ENCODE results near the gene PNISR. TPM values are rescaled to one million over a fixed set of nuclear protein-coding genes. Genes with fewer than 3 reads are reported as not detected.

PNISR gene
- total RNA-seq, 2 experiments from 2014 or later: 163 to 176 TPM

- DNase-seq (ENCODE audit: low spot score): no peak
- H3K9me2 ChIP-seq (ENCODE audit: insufficient read depth, low read length): no peaks in the 10 kb centered on the region
- ChIA-PET CTCF (ENCODE audit: unreplicated experiment) (no interaction called here), POLR2A (interaction anchor here (0.6 to 2.8 kb wide), 3 partner anchors 26 to 303 kb away, joined by 3 to 11 read pairs (median 3); partner anchors contain the start of gene COQ3)
- H3K36me3 ChIP-seq (ENCODE audit: insufficient read depth, low read length): peaks cover 16% of the 10 kb centered on the region; the same call in 1 of the 2 replicates
- H3K4me2 ChIP-seq (ENCODE audit: low read length): no peak overlapping the region
- H3K27ac ChIP-seq (ENCODE audit: low read depth, low read length, poor library complexity, severe bottlenecking): no peak overlapping the region
- no TSS peak for BruUV-seq (replicated peaks)
- peaks cover under 1% of the 10 kb centered on the region for H3K4me1 ChIP-seq (ENCODE audit: insufficient read depth, low read length, poor library complexity, severe bottlenecking)
- no peaks in the 10 kb centered on the region for H3K9me3 ChIP-seq (ENCODE audit: low read length)
- TF ChIP-seq EZH2phosphoT487 (IDR thresholded peaks at IDR 0.05; ENCODE audit: borderline replicate concordance, low read depth, low read length): no peak
- peaks cover 2% of the 10 kb centered on the region; the same call in 1 of the 2 replicates for H3K79me2 ChIP-seq (ENCODE audit: insufficient read depth, low read depth, low read length)
- H3K4me3 ChIP-seq (ENCODE audit: low read depth, low read length, poor library complexity, severe bottlenecking): no peak overlapping the region
- no peak overlapping the region for H2AFZ ChIP-seq (ENCODE audit: low read length)
- intact Hi-C loops (cut with micrococcal nuclease; ENCODE audit: unreplicated experiment): no loop called here
- H4K20me1 ChIP-seq (ENCODE audit: insufficient read depth, low read length): no peaks in the 10 kb centered on the region
Observed at GRCh38 chr6:99432877-99433276, 7.8 kb upstream of the PNISR start.

- no TSS peak for BruUV-seq (replicated peaks)
- peaks cover 20% of the 10 kb centered on the region; the same call in 1 of the 2 replicates for H3K36me3 ChIP-seq (ENCODE audit: insufficient read depth, low read length)
- peaks cover 12% of the 10 kb centered on the region; the same call in 1 of the 2 replicates for H3K79me2 ChIP-seq (ENCODE audit: insufficient read depth, low read depth, low read length)
- no peak overlapping the region for H2AFZ ChIP-seq (ENCODE audit: low read length)
- intact Hi-C loops (cut with micrococcal nuclease; ENCODE audit: unreplicated experiment): no loop called here
- H3K27ac ChIP-seq (ENCODE audit: low read depth, low read length, poor library complexity, severe bottlenecking): no peak overlapping the region
- DNase-seq (ENCODE audit: low spot score): no peak
- TF ChIP-seq EZH2phosphoT487 (IDR thresholded peaks at IDR 0.05; ENCODE audit: borderline replicate concordance, low read depth, low read length): no peak
- no peak for TF ChIP-seq CTCF (conservative IDR thresholded peaks at IDR 0.05; ENCODE audit: low read length)
- POLR2A ChIA-PET: interaction anchor here (0.6 to 2.8 kb wide), 6 partner anchors 18 to 116 kb away, joined by 3 to 11 read pairs (median 3); partner anchors contain the start of gene COQ3
- H3K9me2 ChIP-seq (ENCODE audit: insufficient read depth, low read length): no peaks in the 10 kb centered on the region
- H3K4me2 ChIP-seq (ENCODE audit: low read length): no peak overlapping the region
- no peaks in the 10 kb centered on the region for H4K20me1 ChIP-seq (ENCODE audit: insufficient read depth, low read length)
- peaks cover 10% of the 10 kb centered on the region for H3K4me1 ChIP-seq (ENCODE audit: insufficient read depth, low read length, poor library complexity, severe bottlenecking)
- no peaks in the 10 kb centered on the region for H3K9me3 ChIP-seq (ENCODE audit: low read length)
- CTCF ChIA-PET (ENCODE audit: unreplicated experiment): no interaction called here
- H3K4me3 ChIP-seq (ENCODE audit: low read depth, low read length, poor library complexity, severe bottlenecking): no peak overlapping the region
Observed at GRCh38 chr6:99431901-99432300, 6.8 kb upstream of the PNISR start.

- H3K36me3 ChIP-seq (ENCODE audit: insufficient read depth, low read length): peaks cover 32% of the 10 kb centered on the region
- H3K79me2 ChIP-seq (ENCODE audit: insufficient read depth, low read depth, low read length): peaks cover 43% of the 10 kb centered on the region
- H3K9me3 ChIP-seq (ENCODE audit: low read length): no peaks in the 10 kb centered on the region
- H3K9me2 ChIP-seq (ENCODE audit: insufficient read depth, low read length): no peaks in the 10 kb centered on the region
- peaks cover 31% of the 10 kb centered on the region for H3K4me1 ChIP-seq (ENCODE audit: insufficient read depth, low read length, poor library complexity, severe bottlenecking)
- no peak overlapping the region for H2AFZ ChIP-seq (ENCODE audit: low read length)
- TF ChIP-seq CTCF (conservative IDR thresholded peaks at IDR 0.05; ENCODE audit: low read length) (no peak), EZH2phosphoT487 (IDR thresholded peaks at IDR 0.05; ENCODE audit: borderline replicate concordance, low read depth, low read length) (no peak)
- H3K4me2 ChIP-seq (ENCODE audit: low read length): peak overlapping the region; percentile 98
- no TSS peak for BruUV-seq (replicated peaks)
- POLR2A ChIA-PET: interaction anchor here (0.6 kb wide), 1 partner anchor 9 kb away, joined by 3 read pairs; no protein-coding TSS in a partner anchor
- H3K27ac ChIP-seq (ENCODE audit: low read depth, low read length, poor library complexity, severe bottlenecking): no peak overlapping the region
- intact Hi-C loops (cut with micrococcal nuclease; ENCODE audit: unreplicated experiment): loop anchor here (5.0 kb wide), 1 partner anchor 96 kb away; no protein-coding TSS in a partner anchor
- no peak overlapping the region for H3K4me3 ChIP-seq (ENCODE audit: low read depth, low read length, poor library complexity, severe bottlenecking)
- CTCF ChIA-PET (ENCODE audit: unreplicated experiment): no interaction called here
- H4K20me1 ChIP-seq (ENCODE audit: insufficient read depth, low read length): peaks cover 16% of the 10 kb centered on the region
- DNase-seq (ENCODE audit: low spot score): no peak
Observed at GRCh38 chr6:99427988-99428387, 2.9 kb upstream of the PNISR start.

Measured in OCI-LY7 (cell line).